GM18873 (cell line): Measurements from ENCODE around the gene WNT11.

Experiments used
- ATAC-seq: cut with Tn5 transposase; IDR thresholded peaks from one replicate; pipeline ENCODE4 v1.9.1; 2021; ENCODE audit warnings: mild to moderate bottlenecking, moderate library complexity, moderate number of reproducible peaks; ENCODE audit not compliant: unreplicated experiment, low FRiP score

The WNT11 gene

GRCh38 chr11:76239483-76240160, 33.3 kb upstream of the WNT11 start:
- ATAC-seq = no peak

GRCh38 chr11:76238551-76238950, 32.2 kb upstream of the WNT11 start:
- no peak for ATAC-seq

- no peak for ATAC-seq
These were observed 31.6 kb upstream of the WNT11 start for GRCh38 chr11:76237914-76238313.

DNA sequence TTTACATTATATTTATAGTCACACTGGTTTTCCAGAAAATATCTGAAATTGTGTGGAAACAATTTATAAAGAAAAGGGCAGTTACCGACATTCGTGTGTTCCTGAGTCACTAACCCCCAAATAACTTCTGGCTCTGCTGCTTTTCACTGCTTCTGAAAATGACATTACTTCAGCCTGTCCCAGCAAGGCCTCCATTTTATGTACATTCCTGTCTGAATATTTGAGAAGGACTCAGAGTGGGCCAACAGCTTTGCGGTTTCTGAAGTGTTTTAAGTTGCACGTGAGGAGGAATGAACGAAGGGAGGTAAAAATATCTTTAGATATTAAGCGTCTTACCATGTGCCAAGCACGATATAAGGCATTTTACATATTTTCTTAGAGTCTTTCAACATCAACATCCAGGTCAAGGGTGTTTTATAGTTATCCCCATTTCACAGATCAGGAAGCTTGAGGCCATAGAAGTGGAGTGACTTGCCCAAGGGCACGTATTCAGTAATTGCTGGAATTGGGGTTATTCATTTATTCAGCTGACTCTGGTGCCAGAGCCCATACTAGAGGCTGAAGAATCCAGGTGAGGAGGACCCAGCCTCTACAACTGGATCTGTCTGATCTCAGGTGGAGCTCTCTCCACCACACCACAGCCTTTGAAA, 30.8 kb upstream of the WNT11 start:
- ATAC-seq = no peak

DNA sequence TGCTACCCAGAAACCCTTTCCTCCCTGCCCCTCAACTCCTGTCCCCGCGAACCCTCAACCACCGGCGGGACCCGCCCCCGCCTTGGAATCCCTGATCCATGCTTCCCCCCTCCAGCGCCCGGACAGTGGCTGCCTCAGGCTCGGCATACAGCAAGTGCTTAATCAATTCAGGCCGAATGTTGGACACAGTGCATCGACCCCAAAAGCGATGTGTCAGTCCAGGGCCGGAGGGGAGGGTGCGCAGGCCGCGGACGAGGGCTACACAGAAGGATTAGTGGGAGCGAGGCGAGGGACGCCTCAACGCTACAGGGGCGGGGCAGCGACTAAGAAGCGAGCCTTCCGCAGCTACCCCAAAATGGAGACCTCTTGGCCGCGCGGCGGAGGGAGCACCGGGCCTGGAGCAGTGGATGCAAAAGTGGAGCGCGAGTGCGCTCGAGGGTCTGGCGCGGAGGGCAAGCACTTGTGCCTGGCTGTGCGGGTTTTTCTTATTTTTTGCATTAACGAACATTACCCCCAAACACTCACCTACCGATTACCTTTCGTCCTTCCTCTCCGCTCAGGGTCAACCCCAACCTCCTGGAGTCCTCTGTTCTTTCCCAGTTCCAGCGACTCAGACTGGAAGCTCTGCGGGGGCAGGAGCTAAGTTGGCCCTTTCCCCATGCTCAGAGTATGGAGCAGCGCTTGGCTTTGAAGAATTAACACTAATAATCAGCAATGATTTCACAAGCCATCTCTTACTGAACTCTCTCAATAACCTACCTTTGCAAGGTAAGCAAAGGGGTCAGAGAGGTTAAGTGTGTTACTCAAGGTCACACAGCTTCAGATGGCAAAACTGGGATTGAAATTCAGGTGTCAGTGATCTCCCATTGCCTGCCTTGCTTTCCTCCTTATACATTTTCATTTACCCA, 30.0 kb upstream of the WNT11 start:
- no peak for ATAC-seq

DNA sequence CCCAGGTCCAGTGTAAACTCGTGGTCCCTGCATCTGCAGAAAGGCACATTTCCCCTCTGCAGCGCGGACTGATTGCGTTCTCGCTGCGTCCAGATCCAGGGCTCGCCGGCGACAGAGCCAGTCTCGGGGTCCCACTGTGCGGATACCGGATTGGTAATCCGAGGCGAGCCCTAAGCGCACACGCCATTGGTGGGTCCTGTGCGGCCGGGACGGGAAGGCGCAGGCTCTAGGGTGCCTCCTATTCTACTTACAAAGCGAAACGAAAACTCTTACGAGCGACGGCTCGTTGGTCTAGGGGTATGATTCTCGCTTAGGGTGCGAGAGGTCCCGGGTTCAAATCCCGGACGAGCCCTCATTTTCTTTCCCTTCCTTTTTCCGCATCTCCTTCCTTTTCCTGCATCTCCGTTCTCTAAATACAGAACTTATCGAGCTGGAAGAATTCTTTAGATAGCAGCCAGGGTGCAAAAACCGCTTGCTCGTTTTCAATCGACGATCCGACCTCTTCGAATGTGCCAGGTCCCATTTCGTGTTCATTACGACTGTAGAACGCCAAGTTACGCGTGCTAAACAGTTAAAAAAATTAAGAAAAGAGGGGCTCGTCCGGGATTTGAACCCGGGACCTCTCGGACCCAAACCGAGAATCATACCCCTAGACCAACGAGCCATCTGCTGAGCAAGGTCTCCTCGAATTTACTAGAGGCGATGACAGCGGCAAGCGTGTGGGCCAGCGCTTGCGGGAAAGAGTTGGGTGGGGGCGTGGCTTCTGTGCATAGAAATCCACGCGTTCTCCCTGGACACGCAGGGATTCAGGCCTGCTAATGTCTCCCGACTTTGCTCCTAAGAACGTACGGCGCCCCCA, 29.2 kb upstream of the WNT11 start:
- peak; percentile 63 for ATAC-seq

- no peak for ATAC-seq
These were observed 28.3 kb upstream of the WNT11 start for GRCh38 chr11:76234416-76235232.

- ATAC-seq = no peak
These were observed 27.7 kb upstream of the WNT11 start for GRCh38 chr11:76234021-76234415.

GRCh38 chr11:76233196-76233921, 27.1 kb upstream of the WNT11 start:
- ATAC-seq = no peak

GRCh38 chr11:76232026-76232665, 25.8 kb upstream of the WNT11 start:
- ATAC-seq = no peak

DNA sequence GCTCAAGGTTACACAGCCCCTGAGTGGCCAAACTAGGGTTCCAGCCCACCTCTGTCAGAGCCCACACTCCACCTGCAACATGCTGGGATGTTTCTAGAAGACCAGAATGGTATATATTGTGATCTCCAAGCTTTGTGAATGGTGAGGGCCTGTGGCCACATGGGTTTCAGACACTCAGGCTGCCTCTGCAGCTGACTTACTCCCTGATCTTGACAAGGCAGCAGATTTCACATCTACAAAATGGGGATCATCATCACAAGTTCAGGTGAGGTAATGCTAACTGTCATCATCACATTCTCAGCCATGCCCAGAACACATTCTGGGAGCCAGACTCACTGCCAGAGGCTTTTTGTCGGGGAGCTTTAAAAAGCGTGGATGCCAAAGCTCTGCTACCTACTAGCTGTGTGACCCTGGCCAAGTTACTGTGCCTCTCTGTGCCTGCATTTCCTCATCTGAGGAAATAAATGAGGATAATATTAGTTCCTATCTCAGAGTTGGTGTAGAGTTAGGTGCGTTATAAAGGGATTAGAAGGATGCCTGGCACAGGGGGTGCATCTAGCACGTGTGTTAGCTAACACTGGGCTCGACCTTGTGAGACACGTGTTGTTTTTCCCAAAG, 24.9 kb upstream of the WNT11 start:
- ATAC-seq = no peak

DNA sequence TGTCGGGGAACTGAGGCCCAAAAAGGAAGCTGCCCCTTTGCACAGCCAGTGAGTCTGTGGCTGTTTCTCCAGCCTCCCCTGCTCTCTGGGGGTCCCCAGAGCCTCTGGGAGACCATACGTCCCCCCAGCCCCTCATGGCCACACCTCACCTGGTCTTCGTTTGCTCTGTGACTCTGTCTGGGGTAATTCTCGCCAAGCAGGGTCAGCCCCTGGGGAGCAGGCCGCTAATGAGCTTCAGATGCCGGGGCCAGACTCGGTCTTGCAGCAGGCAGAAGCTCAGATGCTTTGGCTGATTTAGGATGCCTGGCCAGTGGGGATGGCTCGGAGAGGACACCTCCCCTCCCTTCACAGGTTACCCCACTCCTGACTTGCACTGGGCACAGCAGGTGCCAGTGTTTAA, 24.1 kb upstream of the WNT11 start:
- no peak for ATAC-seq

DNA sequence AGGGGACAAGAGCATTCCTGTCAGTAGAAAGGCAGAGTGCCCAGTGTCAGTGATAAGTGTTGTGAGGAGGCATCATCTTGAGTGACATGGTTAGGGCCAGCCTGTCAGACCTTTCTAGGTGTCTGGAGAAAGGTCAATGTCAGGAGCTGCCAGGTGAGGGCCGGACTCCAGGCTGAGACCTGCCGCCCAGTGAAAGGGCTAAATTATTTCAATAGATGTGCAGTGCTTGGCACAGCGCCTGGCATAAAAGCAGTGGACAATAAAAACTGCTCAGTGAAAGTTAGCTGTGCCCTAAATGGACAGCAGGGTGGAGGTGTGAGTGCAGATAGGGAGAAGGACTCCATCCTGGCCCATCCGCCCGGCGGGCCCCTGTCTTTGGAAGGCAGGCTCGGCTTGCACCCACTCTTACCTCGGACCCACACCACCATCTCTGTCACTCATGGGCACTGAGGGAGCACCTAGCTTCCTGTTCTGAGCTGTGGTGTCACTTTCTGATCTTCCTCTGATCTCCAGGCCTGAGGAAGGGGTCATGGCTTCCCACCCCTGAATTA, 23.5 kb upstream of the WNT11 start:
- no peak for ATAC-seq

DNA sequence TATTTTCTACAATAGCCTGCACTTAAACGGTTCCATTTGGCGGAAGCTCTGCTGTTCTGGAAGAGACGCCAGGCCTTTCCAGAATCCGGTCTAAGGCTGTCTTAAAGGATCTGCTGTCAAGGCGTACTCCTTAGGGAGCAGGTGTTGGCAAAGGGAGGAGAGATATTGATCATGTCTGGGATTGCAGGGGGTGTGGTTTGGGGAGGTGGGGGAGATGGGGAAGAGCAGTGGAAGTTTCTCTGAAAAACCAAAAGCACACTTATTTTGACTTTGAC, 22.5 kb upstream of the WNT11 start:
- no peak for ATAC-seq

- ATAC-seq = no peak
These were observed 22.0 kb upstream of the WNT11 start for GRCh38 chr11:76228071-76228874.

- ATAC-seq = no peak
These were observed 20.3 kb upstream of the WNT11 start for GRCh38 chr11:76226626-76227025.

DNA sequence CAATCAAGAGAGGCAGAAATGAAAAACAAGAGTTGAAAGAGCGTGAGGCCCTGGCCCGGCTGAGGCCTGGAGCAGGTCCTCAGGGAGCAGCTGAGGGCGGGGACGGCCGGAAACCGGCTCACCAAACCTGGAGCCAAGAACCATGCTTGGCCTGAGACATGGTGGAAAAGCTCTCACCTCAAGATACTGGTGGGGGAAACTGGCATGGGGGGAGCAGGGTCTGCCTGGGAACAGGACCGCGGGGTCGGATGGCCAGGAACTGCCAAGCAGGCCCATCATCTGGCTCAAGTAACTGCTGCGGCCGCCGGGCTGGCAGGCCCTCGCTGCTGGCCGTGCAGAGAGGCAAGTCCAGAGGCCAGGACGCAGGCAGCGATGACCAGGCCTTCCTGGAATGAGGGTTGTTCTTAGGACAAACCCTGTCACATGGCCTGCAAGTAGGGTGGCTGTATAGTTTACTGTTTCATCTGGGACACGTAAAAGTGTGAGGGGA, 18.9 kb upstream of the WNT11 start:
- no peak for ATAC-seq
